GM21360 (cell line): Measurements from ENCODE around the gene EMC10.
"Not testable (repeated sequence)": the region's sequence is repeated elsewhere in the genome, so short reads cannot be mapped to it uniquely, and the experiment has no call there.

Experiments
- ATAC-seq: cut with Tn5 transposase; IDR thresholded peaks from one replicate; pipeline ENCODE4 v1.9.1; 2021; ENCODE audit warnings: mild to moderate bottlenecking, moderate library complexity; ENCODE audit not compliant: unreplicated experiment

EMC10 gene

DNA sequence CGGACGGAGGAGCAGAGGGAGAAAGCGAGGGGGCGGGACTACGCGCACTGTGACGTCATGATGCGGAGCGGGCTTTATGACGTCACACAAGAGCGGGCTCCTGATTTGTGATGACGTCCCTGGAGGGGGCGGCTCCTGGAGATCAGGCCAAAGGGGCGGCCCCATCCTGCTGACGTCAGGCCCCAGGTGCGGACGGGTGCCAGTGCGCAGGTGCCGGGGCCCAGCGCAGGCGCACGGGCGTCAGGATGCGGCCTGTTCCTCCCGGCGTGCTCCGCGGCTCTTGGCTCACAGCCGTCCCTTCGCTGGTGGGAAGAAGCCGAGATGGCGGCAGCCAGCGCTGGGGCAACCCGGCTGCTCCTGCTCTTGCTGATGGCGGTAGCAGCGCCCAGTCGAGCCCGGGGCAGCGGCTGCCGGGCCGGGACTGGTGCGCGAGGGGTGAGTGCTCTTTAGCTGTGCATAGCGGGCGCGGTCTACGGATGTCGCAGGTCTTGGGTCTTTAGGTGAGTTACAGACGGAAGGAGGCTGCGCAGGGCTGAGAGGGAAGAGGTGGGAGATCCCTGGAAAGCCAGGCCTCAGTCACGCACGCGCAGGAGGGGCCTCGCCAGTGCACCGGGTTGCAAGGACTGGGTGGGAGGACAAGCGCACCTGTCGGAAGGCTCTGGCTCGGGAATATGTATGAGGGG is at the start of gene EMC10, which contains the start of gene GARIN5A:
Gene EMC10 (plus strand): TSS at position 284 of the 683 bp plus-strand sequence. CDS start 38 bp downstream, at position 322.
Gene GARIN5A (minus strand): TSS at position 625 of the 683 bp plus-strand sequence. CDS start 460 bp downstream, at position 165.
- ATAC-seq: peak; percentile 62

DNA sequence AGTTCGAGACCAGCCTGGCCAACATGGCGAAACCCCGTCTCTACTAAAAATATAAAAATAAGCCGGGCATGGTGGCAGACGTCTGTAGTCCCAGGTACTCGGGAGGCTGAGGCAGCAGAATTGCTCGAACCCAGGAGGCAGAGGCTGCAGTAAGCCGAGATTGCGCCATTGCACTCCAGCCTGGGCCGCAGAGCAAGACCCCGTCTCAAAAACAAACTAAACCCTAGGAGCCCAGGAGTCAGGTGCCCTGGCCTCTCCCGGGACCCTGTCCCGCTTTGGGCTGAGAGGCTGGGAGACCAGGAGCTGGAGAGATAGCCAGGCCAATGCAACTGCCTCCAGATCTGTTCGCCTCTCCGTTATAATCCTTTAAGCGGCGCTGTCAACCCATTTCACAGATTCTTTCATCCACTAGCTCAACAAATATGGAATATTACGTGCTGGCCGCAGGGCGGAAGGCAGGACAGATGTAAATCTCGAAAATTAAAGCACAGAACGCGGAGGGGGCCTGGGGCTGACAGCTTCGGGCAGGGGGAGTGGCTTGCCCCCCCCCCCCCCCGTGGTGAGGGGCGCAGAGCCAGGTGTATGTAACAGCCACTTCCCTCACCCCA is 48.9 kb upstream of the EMC10 start:
- no peak for ATAC-seq

DNA sequence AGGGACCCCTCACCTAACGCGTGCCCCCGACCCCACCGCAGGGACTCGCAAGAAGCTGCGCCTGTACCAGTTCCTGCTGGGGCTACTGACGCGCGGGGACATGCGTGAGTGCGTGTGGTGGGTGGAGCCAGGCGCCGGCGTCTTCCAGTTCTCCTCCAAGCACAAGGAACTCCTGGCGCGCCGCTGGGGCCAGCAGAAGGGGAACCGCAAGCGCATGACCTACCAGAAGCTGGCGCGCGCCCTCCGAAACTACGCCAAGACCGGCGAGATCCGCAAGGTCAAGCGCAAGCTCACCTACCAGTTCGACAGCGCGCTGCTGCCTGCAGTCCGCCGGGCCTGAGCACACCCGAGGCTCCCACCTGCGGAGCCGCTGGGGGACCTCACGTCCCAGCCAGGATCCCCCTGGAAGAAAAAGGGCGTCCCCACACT is 48.3 kb upstream of the EMC10 start:
- ATAC-seq: no peak

- no peak for ATAC-seq
These were observed 47.4 kb upstream of the EMC10 start for GRCh38 chr19:50428772-50429463.

GRCh38 chr19:50430888-50431342 is 45.4 kb upstream of the EMC10 start:
- no peak for ATAC-seq

GRCh38 chr19:50431343-50432220 is 44.7 kb upstream of the EMC10 start:
- ATAC-seq: peak; percentile 63

GRCh38 chr19:50432221-50433028 is 43.9 kb upstream of the EMC10 start, which contains the start of gene MYBPC2:
TSS of gene MYBPC2 (plus strand) at chr19:50432892. CDS start at chr19:50432954, 62 bp downstream.
- ATAC-seq: no peak

DNA sequence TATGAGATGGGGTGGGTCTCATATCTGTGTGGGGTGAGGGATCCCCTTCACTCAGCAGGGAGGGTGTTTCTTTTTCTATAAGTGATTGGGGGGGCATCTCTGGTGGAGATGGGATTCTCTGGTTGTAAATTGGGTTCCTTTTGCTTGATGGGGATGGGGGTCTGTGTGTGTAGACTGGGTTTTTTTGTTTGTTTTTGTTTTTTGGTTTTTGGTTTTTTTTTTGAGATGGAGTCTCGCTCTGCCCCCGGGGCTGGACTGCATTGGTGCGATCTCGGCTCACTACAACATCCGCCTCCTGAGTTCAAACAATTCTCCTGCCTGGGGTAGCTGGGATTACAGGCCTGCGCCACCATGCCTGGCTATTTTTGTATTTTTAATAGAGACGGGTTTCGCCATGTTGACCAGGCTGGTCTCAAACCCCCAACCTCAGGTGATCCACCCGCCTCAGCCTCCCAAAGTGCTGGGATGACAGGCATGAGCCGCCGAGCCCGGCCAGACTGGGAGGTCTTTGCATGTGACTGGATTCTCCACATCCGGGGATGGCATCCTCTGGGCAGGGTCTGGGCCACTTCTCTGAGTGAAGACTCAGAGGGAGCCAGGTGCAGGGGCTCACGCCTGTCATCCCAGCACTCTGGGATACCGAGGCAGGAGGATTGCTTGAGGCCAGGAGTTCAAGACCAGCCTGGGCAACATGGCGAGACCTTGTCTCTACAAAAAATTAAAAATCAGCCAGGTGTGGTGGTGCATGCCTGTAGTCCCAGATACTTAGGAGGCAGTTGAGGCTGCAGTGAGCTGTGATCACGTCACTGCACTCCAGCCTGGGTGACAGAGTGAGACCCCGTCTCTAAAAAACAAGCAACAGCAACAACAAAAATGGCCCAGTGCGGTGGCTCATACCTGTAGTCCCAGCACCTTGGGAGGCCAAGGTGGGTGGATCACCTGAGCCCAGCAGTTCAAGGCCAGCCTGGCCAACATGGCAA is 42.8 kb upstream of the EMC10 start:
- no peak for ATAC-seq

DNA sequence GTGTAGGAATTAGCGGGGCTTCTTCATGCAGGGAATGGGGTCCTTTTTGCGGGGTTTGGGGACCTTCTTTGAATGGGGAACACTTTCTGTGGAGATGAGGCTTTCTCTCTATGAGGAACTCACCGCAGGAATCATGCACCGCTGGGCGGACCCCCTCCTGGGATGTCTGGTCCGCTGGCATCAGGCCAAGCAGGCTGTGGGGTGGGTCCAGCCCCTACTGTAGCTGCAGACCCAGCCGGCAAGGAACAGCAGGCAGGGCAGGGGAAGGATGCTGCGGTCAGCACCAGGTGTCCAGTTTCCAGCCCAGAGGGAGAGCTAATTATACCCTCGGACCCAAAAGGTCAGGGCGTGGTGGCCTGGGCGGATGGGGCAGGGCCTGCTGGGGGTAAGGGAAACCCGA is 41.8 kb upstream of the EMC10 start:
- ATAC-seq: no peak

GRCh38 chr19:50435221-50435620 is 41.1 kb upstream of the EMC10 start:
- no peak for ATAC-seq

GRCh38 chr19:50435627-50436026 is 40.7 kb upstream of the EMC10 start:
- ATAC-seq: no peak

DNA sequence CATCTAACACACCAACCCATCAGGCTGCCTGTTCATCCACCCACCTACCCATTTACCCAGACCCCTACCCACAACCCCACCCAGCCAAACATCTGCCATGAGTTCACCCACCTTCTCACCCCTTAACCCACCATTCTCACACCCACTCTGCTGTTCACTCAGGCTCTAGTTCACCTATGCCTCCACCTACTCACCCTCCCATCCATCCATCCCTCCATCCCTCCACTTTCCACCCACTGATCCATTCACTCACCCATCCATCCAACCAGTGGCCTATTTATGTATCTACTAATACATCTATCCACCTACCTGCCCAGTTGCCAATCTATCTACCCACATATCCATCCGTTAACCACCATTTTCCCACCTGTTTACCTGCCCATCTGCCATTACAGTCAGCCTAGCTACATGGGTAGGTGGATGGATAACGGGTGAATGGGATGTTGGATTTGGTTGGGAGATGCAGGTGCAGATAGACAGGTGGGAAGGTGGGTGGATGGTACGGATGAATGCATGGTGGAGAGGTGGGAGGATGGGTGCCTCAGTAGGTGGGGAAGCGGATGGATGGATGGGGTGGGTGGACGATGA is 38.4 kb upstream of the EMC10 start:
- no peak for ATAC-seq

DNA sequence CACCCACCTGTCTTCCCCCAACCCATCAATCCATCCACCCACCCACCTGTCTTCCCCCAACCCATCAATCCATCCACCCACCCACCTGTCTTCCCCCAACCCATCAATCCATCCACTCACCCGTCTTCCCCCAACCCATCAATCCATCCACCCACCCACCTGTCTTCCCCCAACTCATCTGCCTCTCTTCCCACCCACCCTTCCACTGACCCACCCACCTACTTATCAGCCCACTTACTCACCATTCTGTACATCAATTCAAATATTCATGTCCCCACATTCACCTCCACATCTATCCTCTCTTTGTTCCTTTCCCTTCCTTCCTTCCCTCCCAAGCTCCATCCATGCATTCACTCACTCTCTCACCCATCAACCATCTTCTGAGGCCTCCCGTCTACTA is 37.2 kb upstream of the EMC10 start:
- not testable (repeated sequence) for ATAC-seq

DNA sequence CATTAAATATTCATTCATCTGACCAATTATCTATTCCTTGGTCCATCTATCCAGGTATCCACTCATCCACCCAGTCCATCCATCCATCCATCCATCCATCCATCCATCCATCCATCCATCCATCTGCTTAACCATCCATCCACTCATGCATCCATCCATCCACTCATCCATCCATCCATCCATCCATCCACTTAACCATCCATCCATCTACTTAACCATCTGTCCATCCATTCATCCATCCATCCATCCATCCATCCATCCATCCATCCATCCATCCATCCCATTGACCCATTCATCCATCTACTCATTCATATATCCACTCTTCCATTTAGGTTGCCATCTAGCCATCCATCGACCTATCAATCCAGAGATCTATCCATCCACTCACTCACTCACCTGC is 32.2 kb upstream of the EMC10 start:
- ATAC-seq: no peak

- ATAC-seq: no peak
These were observed 29.3 kb upstream of the EMC10 start for GRCh38 chr19:50447053-50447452.

- ATAC-seq: no peak
These were observed 28.6 kb upstream of the EMC10 start for GRCh38 chr19:50447750-50448149.

GRCh38 chr19:50449236-50449899 is 26.9 kb upstream of the EMC10 start:
- ATAC-seq: no peak
